ENCODE measurements around the gene RSRC1. TPM values are rescaled to one million over a fixed set of nuclear protein-coding genes. Genes with fewer than 3 reads are reported as not detected.

RSRC1 gene
- total and polyA plus RNA-seq, 2 donors (not counting 1 experiment from before 2014, with no cell fraction given): 12.6 to 43.1 TPM

- no peak for DNase-seq (ENCODE audit: low read depth in 2 of 2)
- no peak overlapping the region for H2AFZ ChIP-seq (ENCODE audit: low read length)
- no peak overlapping the region for H3K4me3 ChIP-seq (replicated peaks in 1 of 4; ENCODE audit: control extremely low read depth in 1 of 4, insufficient read depth in 1 of 4, low read depth in 3 of 4, low read length in 4 of 4)
- no peaks in the 10 kb centered on the region for H4K20me1 ChIP-seq (ENCODE audit: control insufficient read depth, extremely low read depth, insufficient read depth, low read length)
- no peak for TF ChIP-seq CTCF (conservative IDR thresholded peaks at IDR 0.05 in 1 of 2, IDR thresholded peaks at IDR 0.05 in 1 of 2; ENCODE audit: low read depth in 1 of 2, low read length in 2 of 2)
- TF ChIP-seq EZH2 (IDR thresholded peaks at IDR 0.05; ENCODE audit: low read length, missing control alignments): no peak
- no peaks in the 10 kb centered on the region for H3K27me3 ChIP-seq (ENCODE audit: control insufficient read depth, insufficient read depth, low read length)
- H3K4me2 ChIP-seq (ENCODE audit: extremely low read depth, insufficient read depth, low read length): no peak overlapping the region
- no peaks in the 10 kb centered on the region for H3K36me3 ChIP-seq (ENCODE audit: control insufficient read depth, insufficient read depth, low read length)
- no peaks in the 10 kb centered on the region for H3K79me2 ChIP-seq (ENCODE audit: control insufficient read depth, insufficient read depth, low read length)
- H3K27ac ChIP-seq (ENCODE audit: insufficient read depth, low read length): no peak overlapping the region
- no peak overlapping the region for H3K9ac ChIP-seq (ENCODE audit: insufficient read depth, low read length)
- no peaks in the 10 kb centered on the region for H3K9me3 ChIP-seq (ENCODE audit: control insufficient read depth, insufficient read depth, low read depth, low read length)
- no peaks in the 10 kb centered on the region for H3K4me1 ChIP-seq (ENCODE audit: control insufficient read depth, extremely low read depth, insufficient read depth, low read length)
These were observed 139.3 kb downstream of the RSRC1 start for GRCh38 chr3:158249183-158249582.

DNA sequence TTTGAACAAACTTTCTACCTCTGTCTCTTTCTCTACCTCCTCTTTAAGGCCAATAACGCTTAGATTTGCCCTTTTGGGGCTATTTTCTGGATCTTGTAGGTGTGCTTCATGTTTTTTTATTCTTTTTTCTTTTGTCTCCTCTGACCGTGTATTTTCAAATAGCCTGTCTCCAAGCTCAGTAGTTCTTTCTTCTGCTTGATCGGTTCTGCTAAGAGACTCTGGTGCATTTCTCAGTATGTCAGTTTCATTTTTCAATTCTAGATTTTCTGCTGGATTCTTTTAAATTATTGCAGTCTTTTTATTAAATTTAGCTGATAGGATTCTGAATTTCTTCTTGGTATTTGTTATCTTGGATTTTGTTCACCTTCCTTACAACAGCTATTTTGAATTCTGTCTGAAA, 148.7 kb downstream of the RSRC1 start:
- Histone ChIP-seq H4K20me1 (ENCODE audit: control insufficient read depth, extremely low read depth, insufficient read depth, low read length) (no peaks in the 10 kb centered on the region), H2AFZ (ENCODE audit: low read length) (no peak overlapping the region), H3K9me3 (ENCODE audit: control insufficient read depth, insufficient read depth, low read depth, low read length) (no peaks in the 10 kb centered on the region), H3K9ac (ENCODE audit: insufficient read depth, low read length) (no peak overlapping the region), H3K4me2 (ENCODE audit: extremely low read depth, insufficient read depth, low read length) (no peak overlapping the region), H3K27ac (ENCODE audit: insufficient read depth, low read length) (no peak overlapping the region), H3K4me3 (replicated peaks in 1 of 4; ENCODE audit: control extremely low read depth in 1 of 4, insufficient read depth in 1 of 4, low read depth in 3 of 4, low read length in 4 of 4) (no peak overlapping the region), H3K27me3 (ENCODE audit: control insufficient read depth, insufficient read depth, low read length) (no peaks in the 10 kb centered on the region), H3K79me2 (ENCODE audit: control insufficient read depth, insufficient read depth, low read length) (no peaks in the 10 kb centered on the region), H3K4me1 (ENCODE audit: control insufficient read depth, extremely low read depth, insufficient read depth, low read length) (no peaks in the 10 kb centered on the region), H3K36me3 (ENCODE audit: control insufficient read depth, insufficient read depth, low read length) (no peaks in the 10 kb centered on the region)
- no peak for DNase-seq (ENCODE audit: low read depth in 2 of 2)
- TF ChIP-seq CTCF (conservative IDR thresholded peaks at IDR 0.05 in 1 of 2, IDR thresholded peaks at IDR 0.05 in 1 of 2; ENCODE audit: low read depth in 1 of 2, low read length in 2 of 2): no peak
- TF ChIP-seq EZH2 (IDR thresholded peaks at IDR 0.05; ENCODE audit: low read length, missing control alignments): no peak

DNA sequence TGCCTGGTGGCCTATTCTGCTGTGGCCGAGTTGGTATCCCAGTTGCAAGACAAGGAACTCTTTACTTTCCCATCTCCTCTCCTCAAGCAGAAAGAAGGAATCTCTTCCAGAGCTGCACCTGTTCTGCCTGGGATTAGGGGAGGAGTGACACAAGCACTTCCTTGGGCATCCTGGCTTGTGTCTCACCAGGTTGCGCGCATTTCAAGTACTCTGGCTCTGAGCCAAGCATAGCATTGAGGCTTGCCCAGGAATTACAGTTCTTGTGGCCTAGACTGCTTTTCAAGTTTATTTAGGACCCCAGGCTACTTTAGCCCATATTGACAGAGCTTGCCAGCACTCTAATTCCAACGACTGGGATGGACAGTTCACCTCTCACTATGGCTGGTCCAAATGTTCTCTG, 150.5 kb downstream of the RSRC1 start:
- no peaks in the 10 kb centered on the region for H3K27me3 ChIP-seq (ENCODE audit: control insufficient read depth, insufficient read depth, low read length)
- no peak overlapping the region for H3K27ac ChIP-seq (ENCODE audit: insufficient read depth, low read length)
- no peaks in the 10 kb centered on the region for H3K4me1 ChIP-seq (ENCODE audit: control insufficient read depth, extremely low read depth, insufficient read depth, low read length)
- no peaks in the 10 kb centered on the region for H3K36me3 ChIP-seq (ENCODE audit: control insufficient read depth, insufficient read depth, low read length)
- no peak overlapping the region for H3K9ac ChIP-seq (ENCODE audit: insufficient read depth, low read length)
- no peak overlapping the region for H2AFZ ChIP-seq (ENCODE audit: low read length)
- no peaks in the 10 kb centered on the region for H3K9me3 ChIP-seq (ENCODE audit: control insufficient read depth, insufficient read depth, low read depth, low read length)
- TF ChIP-seq EZH2 (IDR thresholded peaks at IDR 0.05; ENCODE audit: low read length, missing control alignments) (no peak), CTCF (conservative IDR thresholded peaks at IDR 0.05 in 1 of 2, IDR thresholded peaks at IDR 0.05 in 1 of 2; ENCODE audit: low read depth in 1 of 2, low read length in 2 of 2) (no peak)
- peak in 1 of 2 donors; percentile 6 for DNase-seq (ENCODE audit: low read depth in 2 of 2)
- H3K4me2 ChIP-seq (ENCODE audit: extremely low read depth, insufficient read depth, low read length): no peak overlapping the region
- H3K4me3 ChIP-seq (replicated peaks in 1 of 4; ENCODE audit: control extremely low read depth in 1 of 4, insufficient read depth in 1 of 4, low read depth in 3 of 4, low read length in 4 of 4): no peak overlapping the region
- no peaks in the 10 kb centered on the region for H4K20me1 ChIP-seq (ENCODE audit: control insufficient read depth, extremely low read depth, insufficient read depth, low read length)
- no peaks in the 10 kb centered on the region for H3K79me2 ChIP-seq (ENCODE audit: control insufficient read depth, insufficient read depth, low read length)
